DMS53 treated with DMSO at 0.1 percent for 48 hours (cell line): Measurements from ENCODE around the gene OARD1.
"Not testable (repeated sequence)": the region's sequence is repeated elsewhere in the genome, so short reads cannot be mapped to it uniquely, and the experiment has no call there.

Experiments
- DNase-seq: peaks from one replicate; lab custom pipeline; 2025; ENCODE audit not compliant: unreplicated experiment; lab: John Stamatoyannopoulos, UW

Gene OARD1

GRCh38 chr6:41071923-41072835 lies at the start of gene OARD1:
Gene OARD1, minus strand, starts transcription at chr6:41072356. Its CDS starts 722 bp downstream, at chr6:41071634.
- DNase-seq: peak; percentile 98

GRCh38 chr6:41120058-41120457 lies 47.9 kb upstream of the OARD1 start:
- DNase-seq: no peak

DNA sequence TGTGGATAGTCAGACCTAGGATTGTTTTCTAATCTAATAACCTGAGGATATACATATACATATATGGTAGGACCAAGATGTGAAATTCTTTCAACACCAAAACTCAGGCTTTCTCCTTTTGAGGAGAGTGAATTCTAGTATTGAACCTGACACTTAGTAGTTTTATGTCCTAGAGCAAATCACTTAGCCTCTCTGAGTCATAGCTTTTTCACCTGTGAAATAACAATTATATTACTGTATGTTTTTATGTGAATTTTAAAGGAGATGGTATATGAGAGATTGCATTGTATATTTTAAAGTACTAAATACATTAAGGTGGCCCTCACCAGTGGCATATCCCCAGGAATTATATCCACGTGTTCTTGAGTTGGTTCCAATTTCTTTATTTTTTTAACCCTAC lies 47.4 kb upstream of the OARD1 start:
- no peak for DNase-seq

DNA sequence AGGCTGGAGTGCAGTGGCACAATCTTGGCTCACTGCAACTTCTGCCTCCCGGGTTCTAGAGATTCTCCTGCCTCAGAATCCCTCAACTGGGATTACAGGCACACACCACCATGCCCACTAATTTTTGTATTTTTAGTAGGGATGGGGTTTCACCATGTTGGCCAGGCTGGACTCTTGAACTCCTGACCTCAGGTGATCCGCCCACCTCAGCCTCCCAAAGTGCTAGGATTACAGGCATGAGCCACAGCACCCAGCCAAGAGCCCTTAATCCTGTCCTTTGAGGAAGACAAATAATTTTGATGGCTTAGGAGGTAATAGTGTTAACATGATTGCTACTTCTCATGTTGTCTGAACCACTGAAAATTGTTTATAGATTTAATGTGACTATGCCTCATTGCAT lies 42.9 kb upstream of the OARD1 start:
- not testable (repeated sequence) for DNase-seq

- DNase-seq: no peak
Measured at GRCh38 chr6:41111017-41111416, 38.9 kb upstream of the OARD1 start.

GRCh38 chr6:41103847-41104246 lies 31.7 kb upstream of the OARD1 start:
- no peak for DNase-seq

DNA sequence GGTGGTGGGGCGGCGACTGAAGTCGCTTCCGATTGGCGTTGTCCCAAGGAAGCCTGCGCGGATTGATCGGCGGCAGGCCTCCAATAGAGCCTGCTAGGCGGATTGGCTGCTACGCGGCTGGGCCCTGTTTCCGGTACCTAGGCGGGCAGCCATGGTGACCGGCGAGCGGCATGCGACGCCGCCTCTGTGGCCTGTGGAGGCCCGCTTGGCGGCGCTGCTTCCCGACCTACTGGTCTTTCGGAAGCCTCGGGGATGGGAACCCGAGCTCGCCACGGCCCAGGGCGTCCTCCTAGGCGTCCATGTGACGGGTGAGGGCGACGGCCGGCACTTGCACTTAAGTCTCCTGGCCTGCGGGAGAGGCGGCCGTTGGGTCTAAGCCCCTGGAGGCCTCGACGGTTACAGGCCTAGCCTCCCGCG lies 28.7 kb upstream of the OARD1 start:
- no peak for DNase-seq

DNA sequence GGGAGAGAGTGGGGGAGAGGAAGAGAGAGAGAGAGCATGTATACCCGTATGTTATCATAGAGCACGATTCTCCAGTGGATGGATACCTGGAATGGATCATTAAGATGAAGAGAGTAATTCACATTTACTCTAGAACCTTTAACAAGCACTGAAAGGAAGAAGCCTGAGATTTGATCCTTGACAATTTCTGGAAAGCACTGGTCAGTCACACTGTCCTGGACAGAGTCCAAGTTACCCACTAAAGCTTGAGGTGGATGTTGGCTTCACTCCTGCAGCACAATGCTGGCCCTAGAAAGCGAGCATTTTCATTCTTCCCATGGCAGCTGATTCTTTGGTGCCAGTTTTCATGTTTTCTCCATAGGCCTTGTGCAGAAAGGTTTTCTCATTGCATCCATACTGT lies 26.2 kb upstream of the OARD1 start:
- no peak for DNase-seq

DNA sequence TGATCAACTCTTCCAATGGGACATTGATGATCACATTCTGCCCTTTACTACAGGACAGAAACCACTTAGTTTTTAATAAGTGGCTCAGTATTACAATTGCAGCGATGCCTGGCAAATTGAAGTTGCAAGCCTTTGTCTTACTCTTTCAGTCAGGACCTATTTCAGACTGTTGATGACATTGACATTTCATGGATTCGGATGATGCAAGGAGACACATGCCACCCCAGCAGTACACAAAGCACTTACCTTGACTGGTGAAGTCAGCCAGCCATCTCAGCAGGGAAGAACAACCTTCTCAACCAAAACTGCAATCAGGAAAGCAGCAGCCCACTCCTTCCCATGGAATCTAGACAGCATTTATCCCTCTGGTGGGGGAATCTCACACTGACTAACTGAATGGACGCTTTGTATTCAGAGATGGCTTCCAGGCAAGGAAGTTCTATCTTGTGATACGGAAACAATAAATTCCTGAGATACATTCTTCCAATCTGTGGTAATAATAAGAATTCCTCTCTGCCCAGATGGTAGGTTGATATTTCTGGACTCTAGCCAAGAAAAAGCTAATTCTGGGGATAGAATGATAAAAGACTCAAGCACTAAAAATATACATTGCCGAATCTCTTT lies 25.4 kb upstream of the OARD1 start:
- no peak for DNase-seq

DNA sequence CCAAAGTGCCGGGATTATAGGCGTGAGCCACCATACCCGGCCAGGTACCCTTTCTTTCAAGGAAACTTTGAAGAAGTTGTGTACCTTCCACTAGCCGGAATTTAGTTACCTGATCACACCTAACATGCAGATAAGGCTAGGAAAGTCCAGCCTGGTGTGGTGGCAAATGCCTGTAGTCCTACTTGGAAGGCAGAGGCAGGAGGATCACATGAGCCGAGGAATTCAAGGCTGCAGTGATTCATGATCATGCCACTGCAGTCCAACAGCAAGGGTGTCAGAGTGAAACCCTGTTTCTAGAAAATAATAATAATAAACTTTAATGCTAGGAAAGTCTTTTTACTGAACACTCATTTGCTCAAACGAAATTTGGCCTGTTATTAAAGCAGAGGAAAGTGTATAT lies 21.6 kb upstream of the OARD1 start:
- DNase-seq: no peak

DNA sequence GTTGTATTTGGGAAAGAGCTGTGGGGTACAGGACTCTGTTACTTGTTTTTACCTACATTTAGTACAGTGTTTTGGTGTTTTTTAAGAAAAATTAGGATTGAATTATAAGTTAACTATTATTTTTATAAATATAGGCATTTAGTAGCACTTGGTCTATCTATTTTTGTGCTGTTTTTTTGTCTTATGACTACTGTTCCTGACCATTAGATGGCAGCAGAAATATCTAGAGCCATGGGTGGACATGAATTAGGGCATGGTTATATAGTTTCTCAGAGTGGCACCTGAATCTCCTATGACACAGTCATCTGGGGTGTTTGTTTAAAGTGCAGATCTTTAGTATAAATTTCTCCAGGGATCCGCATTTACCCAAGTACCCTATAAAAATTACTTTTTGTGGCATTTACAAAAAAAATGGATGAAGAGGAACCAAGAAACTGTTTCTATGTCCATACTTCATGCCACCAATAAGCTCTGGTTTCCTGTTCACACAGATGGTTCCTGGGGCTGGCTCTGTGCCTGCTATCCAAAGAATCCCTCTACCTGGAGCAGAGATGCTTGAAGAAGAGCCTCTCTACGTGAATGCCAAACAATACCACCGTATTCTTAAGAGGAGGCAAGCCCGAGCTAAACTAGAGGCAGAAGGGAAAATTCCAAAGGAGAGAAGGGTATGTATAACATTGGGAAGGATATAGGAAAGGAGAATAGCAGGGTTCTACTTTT lies 20.4 kb upstream of the OARD1 start:
- peak; percentile 49 for DNase-seq

GRCh38 chr6:41090841-41091761 lies 18.9 kb upstream of the OARD1 start:
- no peak for DNase-seq

DNA sequence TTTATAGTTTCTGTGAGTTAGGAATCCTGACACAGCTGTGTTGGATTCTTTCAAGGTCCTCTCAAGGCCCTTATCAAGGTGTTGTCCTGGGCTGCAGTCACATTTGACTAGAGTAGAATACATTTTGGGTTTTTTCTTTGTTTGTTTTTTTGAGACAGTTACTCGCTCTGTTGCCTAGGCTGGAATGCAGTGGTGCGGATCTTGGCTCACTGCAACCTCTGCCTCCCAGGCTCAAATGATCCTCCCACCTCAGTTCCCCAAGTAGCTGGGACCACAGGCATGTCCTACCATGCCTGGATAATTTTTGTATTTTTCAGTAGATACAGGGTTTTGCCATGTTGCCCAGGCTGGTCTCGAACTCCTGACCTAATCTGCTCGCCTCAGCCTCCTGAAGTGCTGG lies 16.3 kb upstream of the OARD1 start:
- no peak for DNase-seq

GRCh38 chr6:41085182-41085581 lies 13.0 kb upstream of the OARD1 start:
- no peak for DNase-seq

DNA sequence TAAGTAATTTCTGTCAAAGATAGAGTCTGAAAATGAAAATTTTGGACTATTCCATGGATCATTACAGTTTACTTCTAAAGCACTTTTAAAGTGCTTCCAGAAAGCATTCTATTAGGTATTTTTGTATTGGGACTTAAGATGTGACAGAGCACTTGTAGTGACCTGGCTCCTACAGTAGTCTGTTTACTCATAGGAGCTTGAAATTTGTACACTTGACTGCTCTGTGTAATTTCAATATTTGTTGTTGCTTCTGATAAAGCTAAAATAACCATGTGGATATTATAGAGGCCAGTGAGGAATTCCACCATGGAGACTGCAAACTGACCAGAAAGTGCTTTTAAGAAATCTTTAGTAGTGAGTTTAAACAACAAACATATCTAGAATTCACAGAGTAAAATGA lies 10.9 kb upstream of the OARD1 start:
- no peak for DNase-seq

DNA sequence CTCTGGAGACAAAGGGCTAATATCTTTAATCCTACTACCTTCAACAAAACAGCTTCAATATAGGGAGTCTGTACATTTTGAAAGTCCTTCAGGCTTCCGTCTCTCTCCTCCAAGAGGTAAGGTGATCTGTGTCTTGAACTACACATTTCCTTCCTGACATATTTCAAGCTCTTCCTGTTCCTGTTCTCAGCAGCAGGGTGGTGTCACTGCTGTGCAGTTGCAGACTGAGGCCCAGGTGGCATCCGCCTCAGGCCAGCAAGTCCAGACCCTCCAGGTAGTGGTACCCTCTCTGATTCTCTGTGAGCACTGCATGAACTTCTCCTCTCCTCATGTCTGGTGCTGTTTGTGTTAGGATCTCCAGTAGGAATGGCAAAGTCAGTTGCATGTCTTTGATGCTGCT lies 8.5 kb upstream of the OARD1 start:
- DNase-seq: no peak

GRCh38 chr6:41079080-41079479 lies 6.9 kb upstream of the OARD1 start:
- DNase-seq: no peak

- no peak for DNase-seq
Measured at GRCh38 chr6:41078101-41078500, 5.9 kb upstream of the OARD1 start.

DNA sequence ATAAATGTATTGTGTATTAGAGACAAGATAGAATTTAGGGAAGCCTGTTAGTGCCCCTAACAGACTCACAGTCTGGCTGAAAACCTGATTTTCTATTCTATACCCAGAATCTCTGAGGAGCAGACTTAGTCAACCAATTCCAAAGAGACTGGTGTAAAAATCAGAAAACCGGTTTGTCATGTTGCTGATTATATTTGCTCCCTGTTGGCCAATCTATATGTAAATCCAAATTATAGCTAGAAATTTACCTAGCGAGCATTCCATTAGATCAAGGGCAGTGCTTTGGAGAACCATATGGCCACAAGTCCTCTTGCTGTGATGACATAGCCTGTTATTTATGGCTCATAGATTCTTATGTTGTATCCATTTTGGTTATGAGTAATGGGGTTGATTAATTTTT lies 5.4 kb upstream of the OARD1 start:
- no peak for DNase-seq

GRCh38 chr6:41075651-41076626 lies 3.8 kb upstream of the OARD1 start:
- no peak for DNase-seq
